Heart left ventricle (tissue), 13 donors: ENCODE results near the gene SULF2.

Source experiments
- POLR2A ChIP-seq, 2 donors: fragments of 450-650 bp; IDR thresholded peaks; one replicate each; pipeline ENCODE4 v1.6.1; 2017; ENCODE audit warnings: antibody characterized with exemption in 2 of 2, mild to moderate bottlenecking in 2 of 2, moderate library complexity in 2 of 2
- TF ChIP-seq, protein P1 (sequence below), 12 donors: fragments of 200-600 bp; sonication (generic) in 4 of 12; IDR thresholded peaks; one replicate each; pipeline versions ENCODE4 v1.5.0 to v1.8.0; 2018 to 2022; ENCODE audit warnings: antibody characterized with exemption in 12 of 12, mild to moderate bottlenecking in 5 of 12
- donor health status: ischemic (EF 13 %, LVEDD 7.1; RV severe dilation, severe dysfunction).
- donor health status: DM: no; HTN: yes; CAD: no.
- donor health status: DM: no; HTN: no; CAD: no.
- donor health status: ischemic (EF 25% LVEDD 6.9; RV normal size, moderate dysfunction).
- donor health status: ischemic (EF 25% LVEDD 5.7; RV mildly dilated, moderate dysfunction).
- donor health status: ischemic (EF 35%, LVEDD 5.7; RV mildly dilated, moderate dysfunction).
- donor health status: nonischemic (EF 11% LVEDD 7.7; RV severe dilation, severe dysfunction).
- donor health status: DM: yes; HTN: yes; CAD: no.
- donor health status: PGD.
- donor health status: ischemic (EF 29% LVEDD 5.4; RV normal size, mild dysfunction).
- donor health status: nonischemic (EF 23%, LVEDD 6.1; RV moderate dilation, normal function).

- TF ChIP-seq, protein P1, sequence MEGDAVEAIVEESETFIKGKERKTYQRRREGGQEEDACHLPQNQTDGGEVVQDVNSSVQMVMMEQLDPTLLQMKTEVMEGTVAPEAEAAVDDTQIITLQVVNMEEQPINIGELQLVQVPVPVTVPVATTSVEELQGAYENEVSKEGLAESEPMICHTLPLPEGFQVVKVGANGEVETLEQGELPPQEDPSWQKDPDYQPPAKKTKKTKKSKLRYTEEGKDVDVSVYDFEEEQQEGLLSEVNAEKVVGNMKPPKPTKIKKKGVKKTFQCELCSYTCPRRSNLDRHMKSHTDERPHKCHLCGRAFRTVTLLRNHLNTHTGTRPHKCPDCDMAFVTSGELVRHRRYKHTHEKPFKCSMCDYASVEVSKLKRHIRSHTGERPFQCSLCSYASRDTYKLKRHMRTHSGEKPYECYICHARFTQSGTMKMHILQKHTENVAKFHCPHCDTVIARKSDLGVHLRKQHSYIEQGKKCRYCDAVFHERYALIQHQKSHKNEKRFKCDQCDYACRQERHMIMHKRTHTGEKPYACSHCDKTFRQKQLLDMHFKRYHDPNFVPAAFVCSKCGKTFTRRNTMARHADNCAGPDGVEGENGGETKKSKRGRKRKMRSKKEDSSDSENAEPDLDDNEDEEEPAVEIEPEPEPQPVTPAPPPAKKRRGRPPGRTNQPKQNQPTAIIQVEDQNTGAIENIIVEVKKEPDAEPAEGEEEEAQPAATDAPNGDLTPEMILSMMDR (IDR thresholded peaks at IDR 0.05), result no peak
- no peak for TF ChIP-seq POLR2A (IDR thresholded peaks at IDR 0.05)
These were observed 48.6 kb downstream of the SULF2 start for GRCh38 chr20:47736570-47737152.
